ENCODE measurements around the gene MCTS1.

- TF ChIP-seq CTCF (IDR thresholded peaks at IDR 0.05) = no peak
- no peak for TF ChIP-seq POLR2AphosphoS5 (IDR thresholded peaks at IDR 0.05)
- no peak for TF ChIP-seq EP300 (IDR thresholded peaks at IDR 0.05)
These were observed 44.1 kb upstream of the MCTS1 start for GRCh38 chrX:120559804-120560203.

All from esophagus muscularis mucosa (tissue), 4 donors.